NAMALWA (cell line): ENCODE data around the gene UBA3.

Experiments
- DNase-seq: peaks from one replicate; pipeline ENCODE4 v3.0.0-alpha.2; 2015; ENCODE audit warnings: low spot score

UBA3 gene

DNA sequence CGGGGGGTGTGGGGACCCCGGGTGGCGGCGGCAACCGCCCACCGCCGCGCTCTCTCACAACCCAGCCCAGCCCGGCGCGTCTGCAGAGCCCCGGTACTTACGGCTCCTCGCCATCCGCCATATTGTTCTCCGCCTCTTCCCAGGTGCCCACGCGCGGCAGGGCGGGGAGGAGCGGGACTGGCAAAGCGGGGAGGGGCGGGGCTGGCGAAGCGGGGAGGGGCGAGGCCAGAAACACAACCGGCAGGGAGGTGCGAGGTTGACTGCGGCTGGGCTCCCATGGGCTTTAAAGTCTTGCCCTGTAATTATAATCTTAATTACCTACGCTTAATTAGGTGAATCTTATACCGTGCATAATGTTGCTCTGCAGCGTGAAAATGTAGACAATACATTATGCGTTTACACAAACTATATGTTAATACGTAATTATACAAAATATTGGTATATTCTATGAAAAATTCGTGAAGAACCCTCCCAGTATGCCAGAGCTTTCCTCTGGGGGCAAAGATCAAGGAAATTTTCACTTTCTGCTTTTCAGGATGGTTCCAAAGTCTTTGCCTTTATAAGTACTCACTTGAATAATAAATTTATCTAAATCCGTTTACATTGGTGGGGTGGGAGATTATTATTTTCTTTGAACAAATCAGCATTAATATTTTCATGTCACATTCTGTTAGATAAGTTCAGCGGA, at the start of gene UBA3:
Gene UBA3 (minus strand): TSS at position 133 of the 688 bp plus-strand sequence. CDS start 12 bp downstream, at position 121.
- peak; percentile 83 for DNase-seq

- DNase-seq, result no peak
Observed at GRCh38 chr3:69129531-69129930, 49.4 kb upstream of the UBA3 start.

- no peak for DNase-seq
Observed at GRCh38 chr3:69128509-69128908, 48.3 kb upstream of the UBA3 start.

DNA sequence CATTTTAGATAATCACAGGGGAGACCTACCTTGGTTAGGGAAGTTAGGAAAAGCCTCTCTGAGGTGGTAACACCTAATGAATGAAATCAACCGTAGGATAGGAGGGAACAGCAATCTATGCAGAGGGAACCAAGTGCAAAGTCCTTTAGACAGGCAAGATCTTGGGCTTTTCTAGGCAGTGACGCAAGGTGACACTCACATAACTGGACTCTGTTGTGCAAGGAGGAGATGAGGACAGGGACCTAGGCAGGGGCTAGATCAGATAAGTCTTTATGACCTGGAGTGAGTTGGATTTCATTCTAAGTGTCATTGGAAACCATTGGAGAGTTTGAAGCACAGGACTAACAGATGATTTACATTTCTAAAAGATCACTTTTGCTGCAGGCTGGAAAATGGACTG, 46.8 kb upstream of the UBA3 start:
- no peak for DNase-seq

DNA sequence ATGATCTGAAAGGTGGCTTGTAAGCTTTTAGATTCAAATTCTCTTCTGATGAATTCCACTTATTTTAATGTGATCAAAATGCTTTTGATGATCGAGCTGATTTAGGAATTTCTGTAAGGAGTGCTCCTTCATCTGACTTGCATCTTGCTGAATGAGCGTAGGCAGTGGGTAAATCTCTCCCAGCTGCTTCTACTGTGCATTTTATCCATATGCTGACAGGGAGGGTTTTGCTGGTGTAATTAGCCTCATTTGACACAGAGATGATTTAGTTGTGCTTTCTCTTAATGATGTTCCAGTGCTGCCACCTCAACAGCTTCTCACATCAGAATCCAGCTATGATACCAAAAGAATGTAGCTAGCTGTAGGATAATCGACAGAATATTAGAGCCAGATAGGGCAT, 46.1 kb upstream of the UBA3 start:
- DNase-seq, result no peak

DNA sequence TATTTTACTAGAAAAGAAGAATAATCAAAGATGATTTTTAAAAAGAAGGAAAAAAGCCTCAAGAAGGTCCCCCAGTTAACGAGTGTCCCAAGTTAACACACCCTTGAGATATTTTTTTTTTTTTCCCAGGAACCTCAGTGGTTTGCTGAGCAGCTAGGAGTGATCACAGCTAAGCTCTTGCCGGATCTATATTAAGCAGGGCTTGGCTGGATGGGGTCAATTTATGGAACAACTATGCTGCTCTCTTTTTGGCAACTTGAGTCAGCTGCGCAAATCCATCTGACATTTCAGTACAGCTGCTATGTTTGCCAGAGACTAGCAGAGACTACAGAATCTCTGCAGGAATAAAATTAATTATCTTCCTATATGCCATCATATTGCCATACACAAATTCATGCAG, 42.2 kb upstream of the UBA3 start, which contains the start of gene LMOD3:
Gene LMOD3 (minus strand): TSS at position 193 of the 400 bp plus-strand sequence. CDS start 209 bp downstream, outside the sequence.
- no peak for DNase-seq

DNA sequence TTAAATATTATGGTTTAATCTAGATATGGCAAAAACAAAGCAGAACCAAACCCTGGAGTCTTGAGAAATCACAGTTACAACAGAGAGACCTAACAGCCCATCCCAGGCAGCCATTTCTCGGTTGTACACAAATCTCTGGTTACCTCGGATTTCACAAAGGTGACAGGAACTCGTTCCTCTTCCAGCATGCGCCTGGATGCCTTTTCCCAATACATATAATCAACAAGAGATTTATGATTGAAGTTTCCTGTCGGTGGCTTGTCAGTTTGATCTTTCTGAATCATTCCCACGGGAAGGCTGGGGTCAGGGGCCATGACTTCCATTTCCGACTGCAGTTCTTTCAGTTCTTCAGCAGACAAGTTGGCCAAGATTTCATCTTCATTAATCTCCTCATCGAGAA, 41.8 kb upstream of the UBA3 start:
- no peak for DNase-seq

DNA sequence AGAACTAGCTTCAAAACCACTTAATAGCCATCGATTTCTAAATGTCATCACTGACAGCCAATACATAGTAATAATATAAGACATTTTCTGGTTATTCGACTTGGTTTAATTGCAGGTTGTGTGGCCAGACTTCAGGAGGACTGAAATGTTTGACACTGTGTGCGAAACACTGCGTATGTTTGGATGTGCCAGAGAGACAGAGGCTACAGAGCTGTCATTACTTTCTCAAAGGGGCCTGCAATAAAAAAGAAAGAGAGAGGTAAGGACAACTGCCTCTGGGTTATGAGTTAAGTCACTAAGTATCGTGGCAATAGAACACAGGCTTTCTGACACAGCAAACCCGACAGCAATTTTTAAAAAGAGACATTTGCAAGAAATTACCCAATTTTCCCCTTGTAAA, 41.3 kb upstream of the UBA3 start:
- no peak for DNase-seq

DNA sequence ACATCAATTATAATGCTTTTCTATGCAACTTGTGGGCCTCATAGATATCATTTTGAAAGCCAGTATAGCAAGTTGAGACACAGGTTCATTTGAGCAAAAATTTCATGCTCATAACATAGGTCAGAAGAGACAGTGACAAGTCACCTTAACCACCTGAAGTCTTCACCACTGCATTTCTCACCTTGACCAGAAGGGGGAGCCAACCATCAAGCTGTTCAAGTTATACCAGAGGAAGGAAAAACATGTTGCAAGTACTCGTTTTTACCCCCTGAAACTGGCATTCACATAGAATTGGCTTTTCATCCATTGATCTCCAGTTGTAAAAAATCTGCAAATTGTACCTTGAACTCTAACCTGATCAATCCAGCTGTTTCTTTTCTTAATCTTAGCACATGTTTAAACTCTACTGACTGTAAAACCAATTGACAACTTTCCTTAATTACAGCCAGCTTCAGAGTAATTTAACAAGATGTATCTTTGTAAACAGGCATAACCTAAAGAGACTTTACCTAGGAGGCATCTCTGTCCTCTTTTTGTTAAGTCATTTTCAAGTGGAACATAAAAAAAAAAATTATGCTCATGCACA, 40.8 kb upstream of the UBA3 start:
- peak; percentile 79 for DNase-seq

- no peak for DNase-seq
Observed at GRCh38 chr3:69119681-69120080, 39.5 kb upstream of the UBA3 start.

- DNase-seq, result no peak
Observed at GRCh38 chr3:69119138-69119537, 39.0 kb upstream of the UBA3 start.

GRCh38 chr3:69118555-69118954, 38.4 kb upstream of the UBA3 start:
- no peak for DNase-seq

GRCh38 chr3:69116897-69117296, 36.7 kb upstream of the UBA3 start:
- no peak for DNase-seq

DNA sequence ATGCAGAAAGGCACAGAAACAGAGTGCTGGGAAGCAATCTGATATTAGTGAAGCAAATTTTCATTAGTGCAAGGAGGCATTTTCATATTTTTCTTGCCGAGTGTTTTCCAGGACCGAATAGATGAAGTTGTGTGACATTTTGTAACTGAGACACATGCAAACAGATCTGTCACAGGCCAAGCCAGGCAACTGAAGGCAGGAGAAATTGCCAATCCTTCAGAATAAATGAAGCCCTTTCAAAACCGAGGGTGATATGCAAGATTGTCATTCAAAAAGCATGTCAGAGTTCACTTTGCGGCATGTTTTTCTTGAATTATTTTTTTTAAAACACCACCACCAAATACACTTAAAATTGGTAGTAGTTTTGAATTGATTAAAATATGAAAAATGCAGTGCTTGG, 36.0 kb upstream of the UBA3 start:
- DNase-seq, result no peak

GRCh38 chr3:69115731-69116130, 35.6 kb upstream of the UBA3 start:
- no peak for DNase-seq

GRCh38 chr3:69113536-69113935, 33.4 kb upstream of the UBA3 start:
- DNase-seq, result no peak

DNA sequence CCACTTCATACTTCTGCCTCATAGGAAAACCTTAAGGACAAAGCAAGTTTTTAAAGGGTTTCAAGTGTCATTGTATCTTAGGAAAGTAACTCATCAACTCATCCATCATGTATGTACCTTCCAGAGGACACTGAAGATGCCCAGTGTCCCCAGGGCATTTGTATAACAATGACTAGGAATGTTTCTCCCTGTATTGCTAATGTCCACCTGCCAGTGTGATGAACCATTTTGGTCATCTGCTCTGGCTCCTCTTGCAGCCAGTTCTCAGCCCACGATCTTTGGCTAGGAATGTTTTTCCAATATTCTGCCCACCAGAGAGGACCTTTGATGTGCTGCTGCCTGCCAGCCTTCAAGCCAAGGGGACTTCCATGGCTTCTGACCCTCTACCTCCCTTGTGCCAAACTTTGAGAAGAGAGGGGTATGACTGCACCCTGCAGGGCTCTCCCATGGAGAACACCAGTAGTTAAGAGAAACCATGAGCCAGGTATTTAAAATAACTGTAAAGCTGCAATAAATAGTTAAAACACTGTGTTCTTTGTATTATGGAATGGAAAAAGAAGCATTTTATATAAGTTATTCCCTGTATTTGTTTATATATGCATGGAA, 30.9 kb upstream of the UBA3 start:
- no peak for DNase-seq

- no peak for DNase-seq
Observed at GRCh38 chr3:69108811-69109210, 28.6 kb upstream of the UBA3 start.

DNA sequence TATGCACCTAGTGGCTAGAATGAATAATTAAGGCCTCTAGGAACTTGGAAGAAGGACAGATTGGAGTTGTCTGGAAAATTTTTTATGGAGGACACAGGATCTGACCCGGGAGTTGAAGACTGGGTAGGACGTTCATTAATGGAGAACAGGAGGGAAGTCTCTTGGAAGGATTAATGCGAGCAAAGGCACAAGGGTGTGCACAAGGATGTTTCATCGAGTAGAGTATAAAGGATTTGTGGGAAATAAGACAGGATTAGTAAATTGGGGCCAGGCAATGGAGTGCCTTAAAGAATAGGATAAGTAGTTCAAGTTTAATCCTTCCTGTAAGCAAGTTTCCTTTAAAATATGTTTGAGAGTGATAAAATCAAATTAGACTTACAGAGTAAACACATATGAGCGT, 27.7 kb upstream of the UBA3 start:
- no peak for DNase-seq

DNA sequence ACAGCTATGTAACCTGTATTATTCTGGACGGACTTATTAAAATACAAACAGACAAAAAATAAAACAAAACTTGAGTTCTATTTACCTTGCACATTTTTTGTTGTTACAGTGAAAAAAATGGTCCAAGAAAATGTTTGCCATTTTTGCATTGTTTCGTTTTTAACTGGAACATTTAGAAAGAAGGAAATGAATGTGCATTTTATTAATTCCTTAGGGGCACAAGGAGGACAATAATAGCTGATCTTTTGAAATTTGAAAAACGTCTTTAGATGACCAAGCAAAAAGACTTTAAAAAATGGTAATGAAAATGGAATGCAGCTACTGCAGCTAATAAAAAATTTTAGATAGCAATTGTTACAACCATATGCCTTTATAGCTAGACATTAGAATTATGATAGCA, 25.2 kb upstream of the UBA3 start:
- DNase-seq, result no peak

DNA sequence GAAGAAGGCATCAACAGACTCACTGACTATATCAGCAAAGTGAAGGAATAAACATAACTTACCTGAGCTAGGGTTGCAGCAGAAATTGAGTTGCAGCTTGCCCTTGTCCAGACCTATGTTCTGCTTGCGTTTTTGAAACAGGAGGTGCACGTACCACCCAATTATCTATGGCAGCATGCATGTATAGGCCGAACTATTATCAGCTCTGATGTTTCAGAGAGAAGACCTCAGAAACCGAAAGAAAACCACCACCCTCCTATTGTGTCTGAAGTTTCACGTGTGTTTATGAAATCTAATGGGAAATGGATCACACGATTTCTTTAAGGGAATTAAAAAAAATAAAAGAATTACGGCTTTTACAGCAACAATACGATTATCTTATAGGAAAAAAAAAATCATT, 24.4 kb upstream of the UBA3 start:
- DNase-seq, result no peak

DNA sequence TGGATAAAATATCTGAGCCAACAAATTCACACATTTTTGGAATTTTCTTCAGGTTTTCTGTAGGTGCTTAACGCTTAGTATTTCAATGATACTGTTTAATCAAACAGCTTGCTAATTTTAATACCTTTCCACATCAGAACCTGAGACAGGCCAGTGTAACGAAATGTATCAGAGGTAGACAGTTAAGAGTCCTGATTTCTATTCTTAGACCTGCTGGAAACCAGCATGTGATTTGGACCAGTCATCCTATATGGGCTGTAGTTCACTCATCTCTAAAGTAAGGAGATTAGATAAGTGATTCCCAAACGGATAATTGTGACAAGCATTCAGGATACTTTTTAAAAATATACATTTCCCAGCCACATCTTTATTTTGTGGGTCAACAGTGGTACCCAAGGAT, 23.0 kb upstream of the UBA3 start:
- DNase-seq, result no peak

DNA sequence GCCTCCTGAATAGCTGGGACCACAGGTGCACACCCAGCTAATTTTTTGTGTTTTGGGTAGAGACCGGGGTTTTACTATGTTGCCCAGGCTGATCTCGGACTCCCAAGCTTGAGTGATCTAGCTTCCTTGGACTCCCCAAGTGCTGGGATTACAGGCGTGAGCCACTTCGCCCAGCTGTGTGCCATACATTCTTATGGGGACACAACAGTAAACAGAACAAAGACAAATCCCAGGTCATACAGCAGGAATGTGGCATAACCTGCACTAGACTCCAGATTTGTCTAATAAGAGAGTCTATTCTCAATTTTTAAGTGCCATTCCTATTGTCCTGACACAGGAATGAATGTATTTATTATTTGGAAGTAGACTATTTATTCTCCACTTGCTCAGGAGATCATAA, 22.2 kb upstream of the UBA3 start:
- DNase-seq, result no peak

GRCh38 chr3:69099576-69099975, 19.4 kb upstream of the UBA3 start:
- DNase-seq, result no peak
